ENCODE results near the gene MPV17L2. TPM values are rescaled to one million over a fixed set of nuclear protein-coding genes. Genes with fewer than 3 reads are reported as not detected.

The MPV17L2 gene
- total and polyA plus RNA-seq, 10 of the 15 experiments (the other 5 are each of a cell fraction or from before 2014, with no cell fraction given), result 5.1 to 57.2 (median 22.9) TPM

GRCh38 chr19:18205200-18205892 is 12.3 kb downstream of the MPV17L2 start (continued):
- TF ChIP-seq BCLAF1 (IDR thresholded peaks at IDR 0.05), result no peak
- TF ChIP-seq CBX3 (IDR thresholded peaks at IDR 0.05; ENCODE audit: borderline replicate concordance, low read depth), result no peak
- peak; percentile 66; the same call in 1 of the 2 replicates for TF ChIP-seq TCF12 (IDR thresholded peaks at IDR 0.05; ENCODE audit: low read depth, low read length)
- no peak for TF ChIP-seq MYB (IDR thresholded peaks at IDR 0.05; ENCODE audit: borderline replicate concordance, low read depth, low read length)
- 0 out of 2 replicates have a peak, but pooled peaks have one; percentile 23 for TF ChIP-seq MEF2A (IDR thresholded peaks at IDR 0.05; ENCODE audit: insufficient read depth, low read depth, low read length)
- TF ChIP-seq POU2F2 (IDR thresholded peaks at IDR 0.05; ENCODE audit: borderline replicate concordance, low read depth, low read length), result no peak; the same call in 2 of the 3 replicates
- TF ChIP-seq POLR2A (IDR thresholded peaks at IDR 0.05; ENCODE audit: low read depth, low read length), result peak; percentile 51
- TF ChIP-seq POLR2AphosphoS2 (IDR thresholded peaks at IDR 0.05; ENCODE audit: low read depth, low read length), result no peak
- no peak for TF ChIP-seq MTA3 (IDR thresholded peaks at IDR 0.05; ENCODE audit: borderline replicate concordance, low read length)
- no peak for TF ChIP-seq EP300 (IDR thresholded peaks at IDR 0.05; ENCODE audit: borderline replicate concordance in 1 of 2, control insufficient read depth in 1 of 2, low read depth in 2 of 2, low read length in 2 of 2)
- TF ChIP-seq BACH1 (IDR thresholded peaks at IDR 0.05; ENCODE audit: borderline replicate concordance), result no peak
- no peak for TF ChIP-seq BMI1 (IDR thresholded peaks at IDR 0.05; ENCODE audit: borderline replicate concordance)
- TF ChIP-seq JUND (IDR thresholded peaks at IDR 0.05; ENCODE audit: low read depth, low read length), result no peak

Data from GM12878 (cell line).